GM18861 (cell line): ENCODE results near the gene LRRC27.
A peak's percentile ranks its signal among the peaks of the same experiment; 100 is the strongest.

Experiments used
- ATAC-seq: cut with Tn5 transposase; IDR thresholded peaks from one replicate; pipeline ENCODE4 v1.9.1; 2021; ENCODE audit not compliant: unreplicated experiment

LRRC27 gene

DNA sequence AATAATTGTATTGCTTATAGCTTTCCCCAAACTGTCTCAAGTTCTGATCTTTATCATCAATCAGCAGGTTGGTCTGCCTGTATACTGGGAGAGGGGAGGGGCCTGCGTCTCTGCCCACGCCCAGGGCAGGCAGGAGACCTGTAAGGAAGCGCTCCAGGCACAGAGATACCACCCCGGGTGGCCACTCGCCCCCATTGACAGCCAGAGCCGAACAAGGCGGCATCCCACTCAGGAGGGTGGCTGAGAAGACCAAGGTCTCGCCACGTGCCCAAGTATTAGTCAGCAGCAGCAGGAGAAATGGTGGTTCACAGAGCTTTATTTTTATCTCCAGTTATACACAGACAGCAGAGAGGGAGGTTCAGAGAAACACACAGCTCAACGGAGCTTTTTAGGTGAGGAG is 31.4 kb upstream of the LRRC27 start:
- ATAC-seq, result no peak

- ATAC-seq, result no peak
Observed at GRCh38 chr10:132301371-132302330, 30.3 kb upstream of the LRRC27 start.

DNA sequence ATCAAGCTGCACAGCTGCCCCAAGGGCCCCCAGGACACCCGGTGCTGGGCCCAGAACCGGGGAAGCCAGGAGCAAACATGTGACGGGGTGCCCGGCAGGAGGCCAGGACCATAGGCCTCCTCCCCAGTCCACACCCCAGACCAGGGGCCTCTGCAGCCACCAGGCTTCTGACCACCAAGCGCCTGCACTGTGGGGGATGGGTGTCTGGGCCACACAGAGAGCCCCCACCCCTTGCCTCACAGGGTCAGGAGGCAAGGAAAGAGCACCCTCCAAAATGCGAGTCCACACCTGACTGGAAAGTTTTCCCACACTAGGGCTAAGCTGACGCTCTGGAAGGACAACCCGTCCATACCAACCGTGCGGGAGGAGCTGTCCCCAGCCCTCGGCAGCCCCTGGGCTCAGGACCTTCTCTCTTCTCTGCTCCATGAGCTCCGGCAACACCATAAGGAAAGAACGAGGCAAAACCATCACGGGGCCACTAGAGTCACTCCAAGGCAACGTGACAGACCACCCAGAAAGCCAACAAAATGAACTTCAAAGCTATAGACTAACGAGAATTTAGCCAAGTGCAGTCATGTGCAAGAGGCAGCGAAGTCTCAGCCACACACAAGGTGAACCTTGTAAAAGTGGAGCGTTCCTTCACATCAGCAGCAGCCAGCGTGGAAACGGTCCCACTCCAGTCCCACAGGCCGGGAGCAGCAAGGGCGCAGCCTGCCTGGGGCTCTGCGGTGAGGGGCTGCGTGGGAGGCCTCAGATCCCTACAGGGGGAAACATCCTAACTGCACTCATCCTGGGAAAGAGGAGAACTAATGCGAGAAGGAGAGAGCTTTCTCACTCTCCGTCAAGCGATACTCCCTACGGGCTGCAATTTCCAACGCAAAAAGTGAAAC is 29.3 kb upstream of the LRRC27 start:
- no peak for ATAC-seq

DNA sequence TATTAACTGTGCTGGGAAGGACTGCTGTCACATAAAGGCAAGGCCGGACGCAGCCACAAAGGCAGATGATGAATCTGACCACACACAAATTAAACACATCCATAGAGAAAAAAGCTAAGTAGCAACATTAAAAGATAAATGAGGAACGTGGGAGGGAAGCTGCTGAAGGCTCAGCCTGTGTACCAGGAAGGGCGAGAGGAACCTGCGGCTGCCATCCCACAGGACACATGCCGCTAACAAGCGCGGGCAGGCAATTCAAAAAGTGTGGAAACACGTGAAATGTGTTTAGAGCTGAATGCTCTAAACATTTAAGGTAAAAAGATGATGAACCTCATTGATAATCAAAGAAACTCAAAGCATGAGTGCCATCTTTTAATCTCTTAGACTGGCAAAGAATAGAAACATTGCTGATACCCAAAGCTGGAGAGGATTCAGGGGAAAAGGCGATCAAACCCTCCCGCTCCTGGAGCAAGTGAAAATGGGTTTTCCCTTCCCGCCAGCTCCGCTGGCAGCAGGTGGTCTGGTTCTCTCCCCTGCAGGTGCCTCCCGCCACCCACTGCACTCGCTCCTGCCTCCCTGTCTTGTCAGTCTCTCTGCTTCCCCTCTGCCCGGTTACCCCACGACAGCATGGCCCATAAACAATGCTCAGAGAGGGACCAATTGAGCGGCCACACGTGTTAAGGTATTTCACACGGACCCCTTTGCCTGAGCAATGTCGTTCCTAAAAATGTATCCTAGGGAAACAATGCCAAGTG is 28.5 kb upstream of the LRRC27 start:
- ATAC-seq, result no peak

GRCh38 chr10:132304756-132305509 is 27.1 kb upstream of the LRRC27 start:
- no peak for ATAC-seq

- ATAC-seq, result no peak
Observed at GRCh38 chr10:132305654-132306342, 26.2 kb upstream of the LRRC27 start.

DNA sequence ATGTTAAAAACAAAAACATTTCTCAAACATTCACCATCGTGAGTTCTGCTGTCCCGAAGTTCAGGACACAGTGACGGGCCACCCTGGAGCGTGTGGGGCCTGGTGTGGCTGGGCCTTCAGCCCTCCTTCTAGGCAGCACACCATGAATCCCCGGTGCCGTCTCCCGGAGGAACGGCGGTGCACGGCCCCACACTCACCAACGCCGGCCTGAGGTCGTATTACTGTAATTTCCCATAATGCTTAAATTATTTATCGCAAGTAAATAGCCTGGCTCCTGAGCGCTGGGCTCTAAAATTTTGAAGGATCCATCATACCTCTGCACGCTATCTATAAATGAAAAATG is 25.7 kb upstream of the LRRC27 start:
- no peak for ATAC-seq

- ATAC-seq, result no peak
Observed at GRCh38 chr10:132306864-132307751, 24.9 kb upstream of the LRRC27 start.

GRCh38 chr10:132307823-132308586 is 24.0 kb upstream of the LRRC27 start, which contains the start of gene STK32C:
STK32C (minus strand) TSS chr10:132307950; CDS start chr10:132307833, 117 bp downstream.
- ATAC-seq, result peak; percentile 49

GRCh38 chr10:132308587-132309470 is 23.2 kb upstream of the LRRC27 start:
- ATAC-seq, result no peak

- ATAC-seq, result no peak
Observed at GRCh38 chr10:132309471-132309865, 22.5 kb upstream of the LRRC27 start.

DNA sequence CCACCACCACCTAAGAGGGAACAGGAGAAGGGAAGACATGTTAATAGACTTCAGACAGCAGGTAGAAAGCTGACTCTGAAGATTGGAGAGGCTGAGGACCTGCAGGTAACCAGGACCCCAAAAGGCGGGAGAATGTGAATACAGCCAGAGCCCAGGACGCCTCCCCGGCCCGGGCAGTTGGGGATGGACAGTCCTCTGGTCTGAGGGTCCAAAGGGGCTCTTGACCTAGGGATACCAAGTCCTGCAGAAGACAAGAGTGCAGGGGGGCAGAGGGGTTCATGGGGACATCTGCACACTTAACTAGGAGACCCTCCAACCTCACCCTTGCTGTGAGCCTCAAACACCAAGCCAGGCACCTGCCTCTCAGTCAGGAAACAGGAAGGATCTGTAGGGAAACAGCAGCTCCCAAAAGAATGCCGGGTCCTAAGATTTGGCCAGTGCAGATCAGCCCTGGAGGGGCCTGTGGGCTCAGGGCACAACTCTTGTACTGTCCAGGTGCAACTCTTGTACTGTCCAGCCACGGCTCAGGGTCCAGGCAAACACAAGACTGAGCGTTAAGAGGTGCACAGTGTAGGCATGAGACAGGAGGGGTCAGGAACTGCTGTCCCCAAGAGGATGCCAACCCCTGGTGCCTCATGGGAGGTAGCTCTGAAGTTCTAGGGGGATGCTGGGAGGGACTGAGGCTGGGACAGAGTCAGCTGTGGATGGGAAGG is 22.0 kb upstream of the LRRC27 start:
- ATAC-seq, result no peak

DNA sequence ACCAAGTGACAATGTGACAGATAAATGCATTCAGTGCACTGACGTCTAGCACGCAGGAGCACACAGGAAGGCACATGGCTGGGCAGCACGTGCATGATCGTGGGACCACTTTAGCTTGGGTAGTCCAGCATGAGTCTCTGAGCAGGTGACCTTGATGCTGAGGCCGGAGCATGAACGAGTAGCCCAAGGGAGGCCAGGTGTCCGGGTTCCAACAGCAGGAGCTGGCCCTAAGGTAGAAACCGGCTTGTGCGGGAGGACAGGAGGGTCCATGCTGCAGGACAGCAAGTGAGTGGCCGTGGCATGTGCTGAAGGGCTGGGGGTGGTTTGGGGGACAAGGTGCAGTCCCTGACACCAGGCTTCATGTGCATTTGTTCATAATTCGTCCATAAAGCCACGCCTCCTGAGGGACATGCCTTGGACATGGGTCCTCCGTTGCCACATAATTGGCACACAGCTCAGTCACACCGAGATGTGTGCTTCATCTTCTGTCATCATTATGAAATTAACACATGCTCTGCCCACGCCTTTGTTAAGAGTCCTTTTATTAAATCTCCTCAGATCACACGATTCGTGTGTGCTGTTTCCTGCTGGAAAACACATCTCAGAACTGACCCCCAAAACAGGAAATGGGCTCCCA is 21.2 kb upstream of the LRRC27 start:
- no peak for ATAC-seq

GRCh38 chr10:132311338-132311939 is 20.6 kb upstream of the LRRC27 start:
- ATAC-seq, result no peak

DNA sequence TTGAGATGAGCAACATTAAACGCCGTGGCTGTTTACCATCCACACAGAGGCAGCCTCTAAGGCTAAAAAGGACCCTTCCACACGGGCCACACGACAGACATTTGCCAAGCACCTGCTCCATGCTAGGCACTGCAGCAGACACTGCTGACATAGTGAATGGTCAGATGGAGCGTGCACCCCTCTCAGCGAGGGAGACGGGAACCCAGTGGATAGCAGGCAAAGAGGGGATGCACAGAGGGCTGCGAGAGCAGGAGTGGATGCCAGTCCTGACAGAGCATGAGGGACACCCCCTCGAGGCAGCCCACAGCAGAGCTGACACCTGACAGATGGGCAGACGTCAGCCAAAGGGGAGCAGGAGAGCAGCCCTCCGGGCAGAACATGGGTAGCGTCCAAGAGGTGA is 18.7 kb upstream of the LRRC27 start:
- ATAC-seq, result no peak

GRCh38 chr10:132313865-132314264 is 18.1 kb upstream of the LRRC27 start:
- ATAC-seq, result no peak
